Measurements from ENCODE around the gene KIRREL3.

Gene KIRREL3

GRCh38 chr11:126479178-126479930, 521.2 kb downstream of the KIRREL3 start:
- no peaks in the 10 kb centered on the region for H3K9me3 ChIP-seq (ENCODE audit: control insufficient read depth in 2 of 2, low read length in 2 of 2)
- H3K9ac ChIP-seq (ENCODE audit: low read depth in 1 of 2, low read length in 2 of 2), result no peak overlapping the region
- peaks cover 11 to 17% of the 10 kb centered on the region in 2 donors for H3K4me1 ChIP-seq (ENCODE audit: control insufficient read depth in 2 of 2, insufficient read depth in 2 of 2, low read length in 2 of 2)
- no peaks in the 10 kb centered on the region for H3K36me3 ChIP-seq (ENCODE audit: control insufficient read depth in 2 of 2, insufficient read depth in 2 of 2, low read length in 2 of 2)
- peaks cover 15 to 32% of the 10 kb centered on the region in 2 donors for H3K27me3 ChIP-seq (ENCODE audit: control insufficient read depth in 2 of 2, insufficient read depth in 2 of 2, low read length in 2 of 2)
- H3K27ac ChIP-seq (ENCODE audit: low read depth in 2 of 2, low read length in 2 of 2), result no peak overlapping the region
- H3K4me3 ChIP-seq (ENCODE audit: low read length in 2 of 2), result no peak overlapping the region

- H3K27ac ChIP-seq (ENCODE audit: low read depth in 2 of 2, low read length in 2 of 2), result no peak overlapping the region
- H3K9ac ChIP-seq (ENCODE audit: low read depth in 1 of 2, low read length in 2 of 2), result no peak overlapping the region
- H3K4me3 ChIP-seq (ENCODE audit: low read length in 2 of 2), result no peak overlapping the region
- peaks cover 14 to 26% of the 10 kb centered on the region in 2 donors for H3K27me3 ChIP-seq (ENCODE audit: control insufficient read depth in 2 of 2, insufficient read depth in 2 of 2, low read length in 2 of 2)
- H3K4me1 ChIP-seq (ENCODE audit: control insufficient read depth in 2 of 2, insufficient read depth in 2 of 2, low read length in 2 of 2), result peaks cover 11 to 17% of the 10 kb centered on the region in 2 donors
- H3K9me3 ChIP-seq (ENCODE audit: control insufficient read depth in 2 of 2, low read length in 2 of 2), result no peaks in the 10 kb centered on the region
- H3K36me3 ChIP-seq (ENCODE audit: control insufficient read depth in 2 of 2, insufficient read depth in 2 of 2, low read length in 2 of 2), result no peaks in the 10 kb centered on the region
These were observed 522.1 kb downstream of the KIRREL3 start for GRCh38 chr11:126478466-126478865.

- Histone ChIP-seq H3K27me3 (ENCODE audit: control insufficient read depth in 2 of 2, insufficient read depth in 2 of 2, low read length in 2 of 2) (peaks cover 14 to 24% of the 10 kb centered on the region in 2 donors), H3K9me3 (ENCODE audit: control insufficient read depth in 2 of 2, low read length in 2 of 2) (no peaks in the 10 kb centered on the region), H3K4me1 (ENCODE audit: control insufficient read depth in 2 of 2, insufficient read depth in 2 of 2, low read length in 2 of 2) (peaks cover 11 to 17% of the 10 kb centered on the region in 2 donors), H3K4me3 (ENCODE audit: low read length in 2 of 2) (no peak overlapping the region), H3K9ac (ENCODE audit: low read depth in 1 of 2, low read length in 2 of 2) (no peak overlapping the region), H3K36me3 (ENCODE audit: control insufficient read depth in 2 of 2, insufficient read depth in 2 of 2, low read length in 2 of 2) (no peaks in the 10 kb centered on the region), H3K27ac (ENCODE audit: low read depth in 2 of 2, low read length in 2 of 2) (no peak overlapping the region)
These were observed 522.9 kb downstream of the KIRREL3 start for GRCh38 chr11:126477535-126478305.

- Histone ChIP-seq H3K27me3 (ENCODE audit: control insufficient read depth in 2 of 2, insufficient read depth in 2 of 2, low read length in 2 of 2) (peaks cover 14 to 20% of the 10 kb centered on the region in 2 donors), H3K36me3 (ENCODE audit: control insufficient read depth in 2 of 2, insufficient read depth in 2 of 2, low read length in 2 of 2) (no peaks in the 10 kb centered on the region), H3K9me3 (ENCODE audit: control insufficient read depth in 2 of 2, low read length in 2 of 2) (no peaks in the 10 kb centered on the region), H3K27ac (ENCODE audit: low read depth in 2 of 2, low read length in 2 of 2) (no peak overlapping the region), H3K4me1 (ENCODE audit: control insufficient read depth in 2 of 2, insufficient read depth in 2 of 2, low read length in 2 of 2) (peaks cover 11 to 17% of the 10 kb centered on the region in 2 donors), H3K4me3 (ENCODE audit: low read length in 2 of 2) (no peak overlapping the region), H3K9ac (ENCODE audit: low read depth in 1 of 2, low read length in 2 of 2) (no peak overlapping the region)
These were observed 523.6 kb downstream of the KIRREL3 start for GRCh38 chr11:126476977-126477376.

- peaks cover 11 to 17% of the 10 kb centered on the region in 2 donors for H3K4me1 ChIP-seq (ENCODE audit: control insufficient read depth in 2 of 2, insufficient read depth in 2 of 2, low read length in 2 of 2)
- no peak overlapping the region for H3K9ac ChIP-seq (ENCODE audit: low read depth in 1 of 2, low read length in 2 of 2)
- no peak overlapping the region for H3K27ac ChIP-seq (ENCODE audit: low read depth in 2 of 2, low read length in 2 of 2)
- no peaks in the 10 kb centered on the region for H3K9me3 ChIP-seq (ENCODE audit: control insufficient read depth in 2 of 2, low read length in 2 of 2)
- no peaks in the 10 kb centered on the region for H3K36me3 ChIP-seq (ENCODE audit: control insufficient read depth in 2 of 2, insufficient read depth in 2 of 2, low read length in 2 of 2)
- no peak overlapping the region for H3K4me3 ChIP-seq (ENCODE audit: low read length in 2 of 2)
- H3K27me3 ChIP-seq (ENCODE audit: control insufficient read depth in 2 of 2, insufficient read depth in 2 of 2, low read length in 2 of 2), result peaks cover 14 to 15% of the 10 kb centered on the region in 2 donors
These were observed 524.2 kb downstream of the KIRREL3 start for GRCh38 chr11:126476266-126476924.

- Histone ChIP-seq H3K36me3 (ENCODE audit: control insufficient read depth in 2 of 2, insufficient read depth in 2 of 2, low read length in 2 of 2) (no peaks in the 10 kb centered on the region), H3K4me1 (ENCODE audit: control insufficient read depth in 2 of 2, insufficient read depth in 2 of 2, low read length in 2 of 2) (peaks cover 8 to 12% of the 10 kb centered on the region in 2 donors), H3K9ac (ENCODE audit: low read depth in 1 of 2, low read length in 2 of 2) (no peak overlapping the region), H3K9me3 (ENCODE audit: control insufficient read depth in 2 of 2, low read length in 2 of 2) (no peaks in the 10 kb centered on the region), H3K27ac (ENCODE audit: low read depth in 2 of 2, low read length in 2 of 2) (no peak overlapping the region), H3K4me3 (ENCODE audit: low read length in 2 of 2) (no peak overlapping the region), H3K27me3 (ENCODE audit: control insufficient read depth in 2 of 2, insufficient read depth in 2 of 2, low read length in 2 of 2) (peaks cover 14 to 15% of the 10 kb centered on the region in 2 donors)
These were observed 525.3 kb downstream of the KIRREL3 start for GRCh38 chr11:126475014-126475991.

- no peaks in the 10 kb centered on the region for H3K9me3 ChIP-seq (ENCODE audit: control insufficient read depth in 2 of 2, low read length in 2 of 2)
- H3K27ac ChIP-seq (ENCODE audit: low read depth in 2 of 2, low read length in 2 of 2), result no peak overlapping the region
- no peak overlapping the region for H3K9ac ChIP-seq (ENCODE audit: low read depth in 1 of 2, low read length in 2 of 2)
- peaks cover 10 to 15% of the 10 kb centered on the region in 2 donors for H3K27me3 ChIP-seq (ENCODE audit: control insufficient read depth in 2 of 2, insufficient read depth in 2 of 2, low read length in 2 of 2)
- H3K4me3 ChIP-seq (ENCODE audit: low read length in 2 of 2), result no peak overlapping the region
- H3K36me3 ChIP-seq (ENCODE audit: control insufficient read depth in 2 of 2, insufficient read depth in 2 of 2, low read length in 2 of 2), result no peaks in the 10 kb centered on the region
- H3K4me1 ChIP-seq (ENCODE audit: control insufficient read depth in 2 of 2, insufficient read depth in 2 of 2, low read length in 2 of 2), result peaks cover 0 to 3% of the 10 kb centered on the region in 2 donors
These were observed 526.4 kb downstream of the KIRREL3 start for GRCh38 chr11:126474220-126474619.

- no peak overlapping the region for H3K27ac ChIP-seq (ENCODE audit: low read depth in 2 of 2, low read length in 2 of 2)
- peaks cover 9 to 15% of the 10 kb centered on the region in 2 donors for H3K27me3 ChIP-seq (ENCODE audit: control insufficient read depth in 2 of 2, insufficient read depth in 2 of 2, low read length in 2 of 2)
- H3K36me3 ChIP-seq (ENCODE audit: control insufficient read depth in 2 of 2, insufficient read depth in 2 of 2, low read length in 2 of 2), result no peaks in the 10 kb centered on the region
- H3K4me3 ChIP-seq (ENCODE audit: low read length in 2 of 2), result no peak overlapping the region
- H3K9ac ChIP-seq (ENCODE audit: low read depth in 1 of 2, low read length in 2 of 2), result no peak overlapping the region
- peaks cover 0 to 3% of the 10 kb centered on the region in 2 donors for H3K4me1 ChIP-seq (ENCODE audit: control insufficient read depth in 2 of 2, insufficient read depth in 2 of 2, low read length in 2 of 2)
- no peaks in the 10 kb centered on the region for H3K9me3 ChIP-seq (ENCODE audit: control insufficient read depth in 2 of 2, low read length in 2 of 2)
These were observed 527.3 kb downstream of the KIRREL3 start for GRCh38 chr11:126473269-126473668.

GRCh38 chr11:126469311-126469710, 531.3 kb downstream of the KIRREL3 start:
- Histone ChIP-seq H3K36me3 (ENCODE audit: control insufficient read depth in 2 of 2, insufficient read depth in 2 of 2, low read length in 2 of 2) (no peaks in the 10 kb centered on the region), H3K9me3 (ENCODE audit: control insufficient read depth in 2 of 2, low read length in 2 of 2) (peaks cover 0 to 6% of the 10 kb centered on the region in 2 donors), H3K4me3 (ENCODE audit: low read length in 2 of 2) (no peak overlapping the region), H3K9ac (ENCODE audit: low read depth in 1 of 2, low read length in 2 of 2) (no peak overlapping the region), H3K27me3 (ENCODE audit: control insufficient read depth in 2 of 2, insufficient read depth in 2 of 2, low read length in 2 of 2) (peaks cover 7 to 9% of the 10 kb centered on the region in 2 donors), H3K27ac (ENCODE audit: low read depth in 2 of 2, low read length in 2 of 2) (no peak overlapping the region), H3K4me1 (ENCODE audit: control insufficient read depth in 2 of 2, insufficient read depth in 2 of 2, low read length in 2 of 2) (peaks cover 0 to 9% of the 10 kb centered on the region in 2 donors)
